Body of pancreas (tissue), 4 donors: ENCODE measurements around the gene CILP. TPM values are rescaled to one million over a fixed set of nuclear protein-coding genes. Genes with fewer than 3 reads are reported as not detected.

Experiments used
- ATAC-seq: fragments of 150-250 bp; one replicate; pipeline ENCODE4 v1.9.1; 2016
- DNase-seq, 4 donors: peaks; one replicate each; pipeline ENCODE4 v3.0.0-alpha.2; 2019
- H3K27ac ChIP-seq, 4 donors: fragments of 200-600 bp; sonication (generic); 1 replicate in 3 of 4; 2 replicates in 1 of 4; pipeline versions ENCODE4 v1.5.1 to v1.6.1; 2016 to 2019; ENCODE audit warnings: mild to moderate bottlenecking in 1 of 4, mixed read lengths in 1 of 4, moderate library complexity in 1 of 4
- H3K27me3 ChIP-seq, 2 donors: fragments of 200-600 bp; sonication (generic); one replicate each; pipeline ENCODE4 v1.6.0; 2016; ENCODE audit warnings: mild to moderate bottlenecking in 1 of 2
- H3K36me3 ChIP-seq, 2 donors: fragments of 200-600 bp; sonication (generic); replicated peaks in 1 of 2; 2 replicates each; pipeline ENCODE4 v1.5.1; 2016; ENCODE audit warnings: low read depth in 2 of 2; ENCODE audit not compliant: insufficient read depth in 1 of 2
- H3K4me1 ChIP-seq: fragments of 200-600 bp; sonication (generic); one replicate; pipeline ENCODE4 v1.6.0; 2016
- H3K4me3 ChIP-seq, 2 donors: fragments of 200-600 bp; sonication (generic); 1 replicate in 1 of 2; 2 replicates in 1 of 2; pipeline ENCODE4 v1.5.1; 2016 to 2019
- H3K9me3 ChIP-seq, 3 donors: fragments of 200-600 bp; sonication (generic); 1 replicate in 2 of 3; 2 replicates in 1 of 3; pipeline ENCODE4 v1.5.1; 2016
- POLR2A ChIP-seq, 3 donors: fragments of 450-650 bp; IDR thresholded peaks; one replicate each; pipeline ENCODE4 v1.6.1; 2016; ENCODE audit warnings: antibody characterized with exemption in 3 of 3, mild to moderate bottlenecking in 2 of 3
- WGBS, 2 donors: methylation state at CpG; one replicate each; pipeline ENCODE4 v1.1.5; 2017; 5-methylcytosine and 5-hydroxymethylcytosine counted together
- intact Hi-C: fragments of 100-400 bp; cut with DNase I; formaldehyde crosslinking; loops from one replicate; pipeline ENCODE4 v1.15.1; 2023
- total RNA-seq, 2 donors: library from RNA; depleted of rRNA; stranded (reverse); fragments of >200 nt; gene quantifications; one replicate each; pipeline ENCODE4 v1.1.0, GENCODE V29; 2016
- TF ChIP-seq, protein P1 (sequence below), 7 experiments: fragments of 450-650 bp in 4 of 7; fragments of 200-600 bp in 3 of 7; sonication (generic) in 3 of 7; IDR thresholded peaks; one replicate each; pipeline ENCODE4 v1.5.1; 2016 to 2019; ENCODE audit warnings: antibody characterized with exemption in 7 of 7

The CILP gene
- total RNA-seq, 2 donors from 2014 or later, result 4.4 to 18.8 TPM

DNA sequence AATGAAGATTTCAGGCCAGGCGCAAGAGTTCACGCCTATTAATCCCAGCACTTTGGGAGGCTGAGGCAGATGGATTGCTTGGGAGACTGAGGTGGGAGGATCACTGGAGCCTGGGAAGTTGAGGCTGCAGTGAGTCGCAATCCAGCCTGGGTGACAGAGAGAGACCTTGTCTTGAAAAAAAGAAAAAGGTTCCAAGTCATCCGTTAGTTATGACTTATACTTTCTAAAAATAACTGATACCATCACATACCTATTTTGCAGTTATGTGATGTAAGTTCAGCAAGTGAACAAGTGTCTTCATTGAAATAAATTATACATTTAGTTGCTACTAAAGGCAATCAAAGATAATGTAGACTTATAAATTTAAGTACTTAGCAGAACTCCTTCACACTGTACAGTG is 48.2 kb downstream of the CILP start:
- no peaks in the 10 kb centered on the region for H3K4me1 ChIP-seq
- no peak for ATAC-seq
- no peak overlapping the region for H3K27ac ChIP-seq
- no peaks in the 10 kb centered on the region for H3K27me3 ChIP-seq
- TF ChIP-seq, protein P1, sequence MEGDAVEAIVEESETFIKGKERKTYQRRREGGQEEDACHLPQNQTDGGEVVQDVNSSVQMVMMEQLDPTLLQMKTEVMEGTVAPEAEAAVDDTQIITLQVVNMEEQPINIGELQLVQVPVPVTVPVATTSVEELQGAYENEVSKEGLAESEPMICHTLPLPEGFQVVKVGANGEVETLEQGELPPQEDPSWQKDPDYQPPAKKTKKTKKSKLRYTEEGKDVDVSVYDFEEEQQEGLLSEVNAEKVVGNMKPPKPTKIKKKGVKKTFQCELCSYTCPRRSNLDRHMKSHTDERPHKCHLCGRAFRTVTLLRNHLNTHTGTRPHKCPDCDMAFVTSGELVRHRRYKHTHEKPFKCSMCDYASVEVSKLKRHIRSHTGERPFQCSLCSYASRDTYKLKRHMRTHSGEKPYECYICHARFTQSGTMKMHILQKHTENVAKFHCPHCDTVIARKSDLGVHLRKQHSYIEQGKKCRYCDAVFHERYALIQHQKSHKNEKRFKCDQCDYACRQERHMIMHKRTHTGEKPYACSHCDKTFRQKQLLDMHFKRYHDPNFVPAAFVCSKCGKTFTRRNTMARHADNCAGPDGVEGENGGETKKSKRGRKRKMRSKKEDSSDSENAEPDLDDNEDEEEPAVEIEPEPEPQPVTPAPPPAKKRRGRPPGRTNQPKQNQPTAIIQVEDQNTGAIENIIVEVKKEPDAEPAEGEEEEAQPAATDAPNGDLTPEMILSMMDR (IDR thresholded peaks at IDR 0.05), result no peak
- TF ChIP-seq POLR2A (IDR thresholded peaks at IDR 0.05), result no peak
- 84% methylated on average over 4 of the region's 4 CpGs for WGBS, 2 donors
- H3K4me3 ChIP-seq, result no peak overlapping the region
- H3K9me3 ChIP-seq, result no peaks in the 10 kb centered on the region
- intact Hi-C loops, result no loop called here
- DNase-seq, result no peak
- peaks cover 7 to 14% of the 10 kb centered on the region in 2 donors for H3K36me3 ChIP-seq

DNA sequence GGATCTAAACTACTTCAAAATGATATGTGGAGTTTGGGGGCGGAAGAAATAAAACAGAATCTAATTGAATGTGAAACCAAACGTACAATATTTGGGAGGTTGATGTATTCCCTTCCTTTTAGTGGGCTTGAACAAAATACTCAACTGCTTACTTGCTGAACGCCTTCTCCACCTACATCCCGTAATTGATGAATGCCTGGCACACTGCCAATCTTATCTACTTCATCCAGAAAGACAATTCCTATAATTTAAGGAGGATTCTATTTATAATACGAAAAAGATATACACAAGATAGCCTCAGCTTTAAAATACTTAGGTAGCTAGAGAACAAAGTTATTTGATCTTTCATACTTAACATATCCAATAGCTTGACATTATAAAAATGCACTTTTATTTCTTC is 54.6 kb downstream of the CILP start:
- no peaks in the 10 kb centered on the region for H3K9me3 ChIP-seq
- H3K27me3 ChIP-seq, result no peaks in the 10 kb centered on the region
- ATAC-seq (no peak), DNase-seq (no peak)
- intact Hi-C loops, result no loop called here
- H3K4me3 ChIP-seq, result no peak overlapping the region
- no peak overlapping the region for H3K27ac ChIP-seq
- TF ChIP-seq, protein P1 (IDR thresholded peaks at IDR 0.05), result no peak
- no peak for TF ChIP-seq POLR2A (IDR thresholded peaks at IDR 0.05)
- H3K4me1 ChIP-seq, result no peaks in the 10 kb centered on the region
- 73 to 74% methylated on average over 5 of the region's 5 CpGs for WGBS, 2 donors
- peaks cover 6 to 40% of the 10 kb centered on the region in 2 donors for H3K36me3 ChIP-seq

DNA sequence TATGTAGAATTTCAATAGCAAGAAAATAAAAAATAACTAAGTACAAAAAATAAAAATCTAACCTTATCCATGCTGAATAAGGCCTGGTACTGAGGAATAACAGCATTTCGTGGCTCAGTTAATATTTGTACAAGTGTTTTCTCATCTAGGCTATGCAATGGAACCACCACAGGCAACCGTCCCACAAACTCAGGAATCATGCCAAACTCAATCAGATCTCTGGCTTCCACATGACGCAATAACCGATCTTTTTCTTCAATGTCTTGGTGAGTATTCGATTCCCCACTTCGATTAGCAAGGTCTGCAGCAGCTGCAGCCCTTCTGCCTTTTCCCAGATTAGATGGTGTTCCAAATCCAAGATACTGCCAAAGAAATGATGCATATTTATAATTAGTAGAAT is 56.6 kb downstream of the CILP start:
- 39 to 44% methylated on average over 6 of the region's 6 CpGs for WGBS, 2 donors

DNA sequence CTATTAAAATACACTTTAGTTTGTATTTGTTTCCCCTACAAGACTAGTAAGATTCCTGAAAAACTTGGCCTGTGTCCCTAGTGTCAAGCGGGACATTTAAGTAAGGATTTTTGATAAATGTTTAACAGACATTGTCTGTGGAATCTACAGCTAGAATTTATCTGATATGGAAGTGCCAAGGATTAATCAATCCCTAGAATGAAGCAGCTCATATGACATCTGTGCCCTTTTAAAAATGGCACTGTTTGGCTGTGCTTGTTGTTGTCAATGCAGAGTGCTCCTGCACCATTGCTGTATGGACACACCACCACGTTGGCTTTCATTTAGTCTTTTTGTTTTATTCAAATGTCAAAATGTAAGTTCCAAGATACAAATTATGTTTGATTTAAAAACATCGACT is 63.4 kb downstream of the CILP start:
- Histone ChIP-seq H3K4me1 (no peaks in the 10 kb centered on the region), H3K36me3 (peaks cover 0 to 10% of the 10 kb centered on the region in 2 donors), H3K27me3 (no peaks in the 10 kb centered on the region), H3K27ac (no peak overlapping the region), H3K9me3 (no peaks in the 10 kb centered on the region), H3K4me3 (no peak overlapping the region)
- ATAC-seq, result no peak
- TF ChIP-seq, protein P1 (IDR thresholded peaks at IDR 0.05), result no peak
- no peak for TF ChIP-seq POLR2A (IDR thresholded peaks at IDR 0.05)
- intact Hi-C loops, result no loop called here
- 55 to 60% methylated on average over 3 of the region's 3 CpGs for WGBS, 2 donors
- DNase-seq, result no peak

More for the DNA sequence above, 56.6 kb downstream of the CILP start:
- intact Hi-C loops, result no loop called here
- Histone ChIP-seq H3K27ac (no peak overlapping the region), H3K27me3 (no peaks in the 10 kb centered on the region), H3K4me3 (no peak overlapping the region), H3K36me3 (peaks cover 6 to 45% of the 10 kb centered on the region in 2 donors), H3K9me3 (no peaks in the 10 kb centered on the region), H3K4me1 (no peaks in the 10 kb centered on the region)
- TF ChIP-seq POLR2A (IDR thresholded peaks at IDR 0.05), result no peak
- TF ChIP-seq, protein P1 (IDR thresholded peaks at IDR 0.05), result no peak
- peak in 1 of 4 donors; percentile 10 for DNase-seq
- no peak for ATAC-seq

DNA sequence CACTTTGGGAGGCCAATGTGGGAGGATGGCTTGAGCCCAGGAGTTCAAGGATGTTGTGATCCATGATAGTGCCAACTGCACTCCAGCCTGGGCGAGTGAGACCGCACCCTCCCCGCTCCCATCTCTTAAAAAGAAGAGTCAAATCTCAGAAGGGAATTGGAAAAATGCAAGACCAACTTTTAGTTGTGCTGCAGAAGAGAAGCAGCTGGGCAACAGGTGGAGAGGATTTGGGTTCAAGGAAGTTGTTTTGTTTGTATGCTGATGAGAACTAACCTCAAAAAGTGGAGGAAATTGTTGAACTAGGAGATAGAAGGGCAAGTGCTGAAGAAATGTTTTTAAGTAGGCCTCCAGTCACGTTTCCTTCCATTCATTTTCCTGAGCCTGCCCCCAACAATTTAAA is 64.8 kb downstream of the CILP start:
- WGBS, 2 donors, result 86% methylated on average over 4 of the region's 4 CpGs
- no peaks in the 10 kb centered on the region for H3K4me1 ChIP-seq
- no peak overlapping the region for H3K27ac ChIP-seq
- no peak for DNase-seq
- intact Hi-C loops, result no loop called here
- no peaks in the 10 kb centered on the region for H3K27me3 ChIP-seq
- no peak overlapping the region for H3K4me3 ChIP-seq
- no peaks in the 10 kb centered on the region for H3K9me3 ChIP-seq
- no peak for ATAC-seq
- peaks cover 0 to 7% of the 10 kb centered on the region in 2 donors for H3K36me3 ChIP-seq
- TF ChIP-seq, protein P1 (IDR thresholded peaks at IDR 0.05), result no peak
- no peak for TF ChIP-seq POLR2A (IDR thresholded peaks at IDR 0.05)
